ENCODE measurements around the gene TSC22D3.

DNA sequence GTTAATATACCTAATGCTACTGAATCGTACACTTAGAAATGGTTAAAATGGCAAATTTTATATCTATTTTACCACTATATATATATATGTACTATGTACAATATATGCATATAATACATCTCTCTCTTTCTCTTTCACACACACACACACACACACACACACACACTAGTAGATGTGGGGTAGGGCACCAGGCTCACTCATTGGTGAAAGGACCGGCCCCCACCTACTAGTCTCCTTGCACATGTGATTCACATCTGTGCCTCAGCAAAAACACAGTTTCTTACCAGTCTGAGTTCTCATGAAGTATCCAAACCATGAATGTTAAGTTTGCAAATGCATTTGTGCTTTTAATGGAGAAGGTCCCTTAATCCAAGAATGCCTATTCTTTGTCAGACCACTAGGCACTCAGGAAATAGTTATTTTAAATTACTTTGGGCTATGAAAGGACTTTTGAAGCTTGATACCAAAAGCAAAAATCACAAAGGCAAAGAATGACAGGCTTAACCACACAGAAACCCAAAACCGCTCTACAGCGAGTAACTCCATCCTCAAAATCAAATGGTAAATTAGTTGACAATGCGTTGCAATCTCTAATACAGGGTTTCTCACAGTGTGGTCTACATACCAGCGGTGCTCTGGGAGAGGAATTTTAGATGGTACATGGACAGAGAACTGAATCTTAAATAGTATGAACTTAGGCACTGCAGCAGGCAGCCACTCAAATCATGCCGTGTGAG is 5.8 kb downstream of the TSC22D3 start:
- TF ChIP-seq CTCF (IDR thresholded peaks at IDR 0.05) (no peak), SMC3 (IDR thresholded peaks at IDR 0.05; ENCODE audit: low read depth, low read length) (no peak), EP300 (IDR thresholded peaks at IDR 0.05; ENCODE audit: borderline replicate concordance in 1 of 2, low read depth in 1 of 2, low read length in 1 of 2) (no peak), RAD21 (IDR thresholded peaks at IDR 0.05; ENCODE audit: low read length) (no peak), CHD2 (IDR thresholded peaks at IDR 0.05; ENCODE audit: low read length, partially characterized antibody) (no peak), POLR2AphosphoS5 (IDR thresholded peaks at IDR 0.05; ENCODE audit: low read depth, low read length) (no peak), MAX (IDR thresholded peaks at IDR 0.05; ENCODE audit: low read depth) (no peak), TAF1 (IDR thresholded peaks at IDR 0.05; ENCODE audit: borderline replicate concordance, low read depth, low read length) (no peak), REST (IDR thresholded peaks at IDR 0.05; ENCODE audit: low read depth, low read length) (no peak), GATA2 (CRISPR knock-in tag; IDR thresholded peaks at IDR 0.05) (no peak), GABPA (IDR thresholded peaks at IDR 0.05; ENCODE audit: low read depth) (no peak)
- TF ChIP-seq, protein P1, sequence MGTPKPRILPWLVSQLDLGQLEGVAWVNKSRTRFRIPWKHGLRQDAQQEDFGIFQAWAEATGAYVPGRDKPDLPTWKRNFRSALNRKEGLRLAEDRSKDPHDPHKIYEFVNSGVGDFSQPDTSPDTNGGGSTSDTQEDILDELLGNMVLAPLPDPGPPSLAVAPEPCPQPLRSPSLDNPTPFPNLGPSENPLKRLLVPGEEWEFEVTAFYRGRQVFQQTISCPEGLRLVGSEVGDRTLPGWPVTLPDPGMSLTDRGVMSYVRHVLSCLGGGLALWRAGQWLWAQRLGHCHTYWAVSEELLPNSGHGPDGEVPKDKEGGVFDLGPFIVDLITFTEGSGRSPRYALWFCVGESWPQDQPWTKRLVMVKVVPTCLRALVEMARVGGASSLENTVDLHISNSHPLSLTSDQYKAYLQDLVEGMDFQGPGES (IDR thresholded peaks at IDR 0.05; ENCODE audit: low read depth, low read length), result no peak
- TF ChIP-seq, protein P2, sequence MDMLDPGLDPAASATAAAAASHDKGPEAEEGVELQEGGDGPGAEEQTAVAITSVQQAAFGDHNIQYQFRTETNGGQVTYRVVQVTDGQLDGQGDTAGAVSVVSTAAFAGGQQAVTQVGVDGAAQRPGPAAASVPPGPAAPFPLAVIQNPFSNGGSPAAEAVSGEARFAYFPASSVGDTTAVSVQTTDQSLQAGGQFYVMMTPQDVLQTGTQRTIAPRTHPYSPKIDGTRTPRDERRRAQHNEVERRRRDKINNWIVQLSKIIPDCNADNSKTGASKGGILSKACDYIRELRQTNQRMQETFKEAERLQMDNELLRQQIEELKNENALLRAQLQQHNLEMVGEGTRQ (IDR thresholded peaks at IDR 0.05; ENCODE audit: borderline replicate concordance, low read depth, low read length), result no peak

Measured in SK-N-SH (cell line).